HG02943 (cell line): ENCODE data around the gene PCSK5.
"Not testable (repeated sequence)": the region's sequence is repeated elsewhere in the genome, so short reads cannot be mapped to it uniquely, and the experiment has no call there.

ENCODE experiments used
- ATAC-seq: cut with Tn5 transposase; IDR thresholded peaks from one replicate; pipeline ENCODE4 v1.9.1; 2021; ENCODE audit warnings: mild to moderate bottlenecking, low read depth, moderate library complexity; ENCODE audit not compliant: unreplicated experiment

Gene PCSK5

DNA sequence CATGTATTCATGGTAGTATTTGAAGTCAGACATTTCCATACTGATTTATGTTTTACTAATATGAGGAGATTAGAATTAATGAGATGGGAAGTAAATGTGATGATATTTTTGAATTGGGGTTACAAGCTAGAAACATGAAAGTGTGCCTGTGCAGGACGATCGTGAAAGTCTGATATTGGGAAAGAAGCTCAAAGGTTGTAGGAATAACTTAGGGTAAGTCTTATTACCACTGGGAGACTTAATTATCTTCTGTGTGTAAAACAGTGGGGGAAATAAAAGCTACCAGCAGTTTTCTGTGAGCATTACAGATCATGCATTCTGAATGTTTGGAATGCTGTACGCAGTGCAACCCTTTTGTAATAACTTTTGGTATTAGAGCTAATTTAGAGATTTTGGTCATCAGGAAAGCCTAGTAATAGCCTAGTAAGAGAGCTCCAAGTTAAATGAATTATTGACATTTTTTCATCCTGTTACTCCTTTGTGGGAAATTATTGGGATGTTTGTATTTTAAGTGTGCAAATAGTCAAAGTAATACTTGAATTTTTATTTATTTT is 153.9 kb downstream of the PCSK5 start:
- ATAC-seq = no peak

DNA sequence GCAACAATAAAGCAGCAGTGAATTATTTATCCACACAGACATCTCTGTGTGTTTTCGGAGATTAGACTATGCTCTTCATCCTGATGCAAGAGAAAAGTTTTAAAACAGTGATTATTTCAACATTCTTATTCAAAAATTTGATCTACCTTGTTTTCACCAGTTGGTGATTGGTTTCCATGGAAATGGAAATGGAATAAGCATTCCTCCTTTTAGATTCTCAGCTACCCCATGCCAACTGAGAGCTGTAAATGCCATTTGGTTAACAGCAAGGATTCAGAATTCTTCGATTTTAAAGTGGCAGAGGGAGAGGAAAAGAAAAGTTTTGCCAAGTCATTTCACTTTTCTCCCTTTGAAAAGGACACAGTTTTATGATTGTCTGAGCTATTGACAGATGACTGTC is 154.7 kb downstream of the PCSK5 start:
- ATAC-seq = no peak

DNA sequence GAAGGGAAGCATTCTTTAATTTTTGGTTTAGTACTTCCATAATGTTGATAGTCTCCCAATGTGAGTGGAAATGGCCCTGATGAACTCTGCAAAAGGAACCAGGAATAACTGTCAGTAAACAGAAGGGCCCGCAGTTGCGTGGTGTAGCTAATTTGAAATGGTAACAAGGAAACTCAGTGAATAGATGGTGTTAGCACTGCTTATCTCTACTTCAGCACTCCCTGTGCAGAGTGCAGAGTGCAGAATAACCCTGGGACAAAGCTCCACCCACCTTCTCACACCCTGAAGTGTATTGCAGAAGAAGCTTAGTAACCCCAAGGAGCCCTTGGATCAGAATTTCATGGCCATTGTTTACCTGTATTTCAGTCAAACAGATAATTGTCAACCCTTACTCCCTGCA is 158.9 kb downstream of the PCSK5 start:
- no peak for ATAC-seq

DNA sequence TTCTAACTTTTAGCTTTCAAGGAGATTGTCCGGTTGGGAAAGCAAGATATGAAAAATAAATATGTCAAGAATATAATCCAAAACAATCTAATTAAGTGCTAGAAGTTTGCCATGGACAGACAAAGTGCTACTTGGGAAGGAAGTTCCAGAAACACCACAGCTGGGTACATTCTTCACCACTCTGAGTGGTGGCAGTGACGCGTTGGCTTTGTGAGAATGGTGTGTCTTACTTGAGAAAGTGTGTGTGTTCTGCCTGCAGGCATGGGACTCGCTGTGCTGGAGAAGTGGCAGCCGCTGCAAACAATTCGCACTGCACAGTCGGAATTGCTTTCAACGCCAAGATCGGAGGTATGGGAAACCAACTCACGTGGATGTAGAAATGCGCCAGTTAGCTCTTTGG is 177.2 kb downstream of the PCSK5 start:
- no peak for ATAC-seq

DNA sequence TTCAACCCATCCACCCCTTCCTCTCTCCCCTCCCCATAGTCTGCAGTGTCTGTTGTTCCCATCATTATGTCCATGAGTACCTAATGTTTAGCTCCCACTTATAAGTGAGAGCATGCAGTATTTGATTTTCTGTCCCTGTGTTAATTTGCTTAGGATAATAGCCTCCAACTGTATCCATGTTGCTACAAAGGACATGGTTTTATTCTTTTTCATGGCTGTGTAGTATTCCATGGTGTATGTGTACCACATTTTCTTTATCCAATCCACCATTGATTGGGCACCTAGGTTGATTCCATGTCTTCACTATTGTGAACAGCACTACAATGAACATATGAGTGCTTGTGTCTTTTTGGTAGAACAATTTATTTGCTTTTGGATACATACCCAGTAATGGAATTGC is 187.1 kb downstream of the PCSK5 start:
- no peak for ATAC-seq

DNA sequence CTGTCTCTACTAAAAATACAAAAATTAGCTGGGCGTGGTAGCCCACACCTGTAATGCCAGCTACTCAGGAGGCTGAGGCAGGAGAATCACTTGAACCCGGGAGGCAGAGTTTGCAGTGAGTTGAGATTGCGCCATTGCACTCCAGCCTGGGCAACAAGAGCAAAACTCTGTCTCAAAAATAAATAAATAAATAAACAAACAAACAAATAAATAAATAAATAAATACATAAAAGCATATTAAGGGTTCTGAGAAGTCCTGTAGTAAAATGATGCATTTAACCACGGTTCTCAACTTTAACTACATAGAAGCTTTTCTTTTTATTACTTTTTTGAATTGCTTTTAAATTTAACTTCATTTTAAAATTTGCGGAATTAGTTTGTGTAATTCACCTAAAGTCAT is 190.8 kb downstream of the PCSK5 start:
- not testable (repeated sequence) for ATAC-seq

DNA sequence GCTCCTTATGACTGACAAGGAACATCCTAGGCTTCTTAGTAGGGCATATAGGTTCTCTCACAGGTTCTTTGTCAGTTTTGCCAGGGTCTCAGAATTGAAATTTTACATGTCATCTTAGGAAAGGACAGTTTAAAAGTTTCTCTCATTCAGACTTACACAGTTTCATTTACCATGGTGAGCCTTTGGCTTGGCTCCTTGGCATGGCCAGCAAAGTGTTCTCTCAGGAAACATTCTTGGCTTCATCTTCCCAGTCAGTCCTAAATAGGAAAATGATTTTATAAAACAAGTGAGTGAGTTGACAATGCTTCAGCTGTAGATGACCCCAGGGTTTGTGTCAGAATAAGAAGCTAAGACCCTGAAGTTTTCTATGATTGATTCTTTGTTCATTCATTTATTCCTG is 191.6 kb downstream of the PCSK5 start:
- no peak for ATAC-seq

DNA sequence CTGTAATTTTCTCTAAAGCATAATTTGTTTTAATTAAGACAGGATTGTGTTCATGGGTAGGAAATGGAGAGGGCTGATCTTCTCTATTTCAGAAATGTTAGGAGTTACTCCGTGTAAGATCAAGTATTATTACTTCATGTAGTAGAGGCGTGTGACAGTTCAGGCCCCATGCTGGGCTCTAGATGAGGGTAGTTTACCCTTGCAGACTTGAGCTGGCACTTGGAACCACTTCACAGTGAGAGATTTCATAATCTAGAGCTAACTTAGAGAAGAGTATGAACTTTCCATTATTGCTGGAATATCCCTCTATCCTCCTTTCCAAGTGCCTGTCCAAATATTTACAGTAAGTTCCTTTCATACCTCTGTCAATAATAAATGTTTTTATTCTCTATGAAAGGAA is 195.1 kb downstream of the PCSK5 start:
- no peak for ATAC-seq

DNA sequence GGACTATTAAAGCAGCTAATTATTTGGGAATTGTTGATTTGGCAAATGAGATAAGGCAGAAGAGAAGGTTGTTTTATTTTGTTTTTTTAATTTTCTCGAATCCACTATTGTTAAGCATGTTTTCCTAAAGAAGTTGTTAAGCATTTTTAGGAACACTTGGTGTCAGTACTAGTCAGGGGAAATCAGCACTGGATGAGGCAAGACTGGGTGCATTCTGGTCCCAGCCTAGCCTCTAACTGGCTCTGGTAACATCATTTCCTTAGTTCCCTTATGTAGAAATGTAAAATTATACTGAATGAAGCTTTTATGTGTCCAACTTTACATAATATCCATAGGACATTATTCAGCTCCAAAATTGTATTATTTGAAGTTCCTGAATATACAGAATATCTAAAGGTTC is 196.1 kb downstream of the PCSK5 start:
- ATAC-seq = no peak

DNA sequence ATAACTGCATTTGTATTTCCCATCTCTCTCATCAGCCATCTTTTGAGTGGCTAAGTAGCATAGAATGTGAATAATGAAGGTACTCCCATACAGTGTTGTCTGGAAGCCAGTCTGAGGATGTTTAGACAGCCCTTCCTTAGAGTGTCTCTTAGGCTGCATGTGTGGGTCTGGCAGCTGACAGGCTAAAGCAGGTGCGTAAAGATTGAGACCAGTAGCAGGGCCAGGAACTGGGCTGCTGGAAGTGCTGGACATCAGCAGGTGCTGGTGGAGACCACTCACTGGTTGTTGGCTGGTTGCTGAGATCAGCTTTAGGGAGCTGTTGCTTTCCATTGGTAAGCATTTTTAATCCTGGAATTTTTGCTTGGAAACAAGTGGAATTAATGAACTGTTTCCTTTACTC is 197.5 kb downstream of the PCSK5 start:
- no peak for ATAC-seq

DNA sequence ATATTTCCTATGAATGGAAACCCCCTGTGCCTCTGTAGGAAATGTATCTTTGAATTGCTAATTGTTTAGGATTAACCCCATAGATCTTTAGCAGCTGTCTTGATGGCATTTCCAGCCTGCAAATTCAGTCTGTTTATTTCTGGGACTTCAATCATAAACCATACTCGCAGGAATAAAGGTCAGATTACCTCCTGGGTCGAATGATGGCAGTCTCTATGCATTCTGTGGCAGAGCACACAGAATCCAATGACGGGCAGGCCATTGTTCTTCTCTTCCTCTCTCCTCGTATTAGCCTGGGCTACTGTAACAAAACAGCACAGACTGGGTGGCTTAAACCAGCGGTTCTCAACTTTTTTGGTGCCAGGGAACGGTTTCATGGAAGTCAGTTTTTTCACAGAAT is 199.9 kb downstream of the PCSK5 start:
- ATAC-seq = no peak

DNA sequence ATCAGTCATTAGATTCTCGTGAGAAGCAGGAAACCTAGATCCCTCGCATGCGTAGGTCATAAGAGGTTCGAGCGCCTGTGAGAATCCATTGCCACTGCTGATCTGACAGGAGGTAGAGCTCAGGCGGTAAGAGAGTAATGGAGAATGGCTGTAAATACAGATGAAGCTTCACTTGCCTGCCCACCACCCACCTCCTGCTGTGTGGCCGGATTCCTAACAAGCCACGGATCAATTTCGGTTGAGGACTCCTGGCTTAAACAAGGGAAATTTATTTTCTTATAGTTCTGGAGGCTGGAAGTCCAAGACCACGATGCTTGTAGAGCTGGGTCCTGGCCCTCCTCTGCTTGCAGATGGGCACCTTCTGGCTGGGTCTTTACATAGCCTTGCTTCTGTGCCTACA is 200.4 kb downstream of the PCSK5 start:
- ATAC-seq = no peak

DNA sequence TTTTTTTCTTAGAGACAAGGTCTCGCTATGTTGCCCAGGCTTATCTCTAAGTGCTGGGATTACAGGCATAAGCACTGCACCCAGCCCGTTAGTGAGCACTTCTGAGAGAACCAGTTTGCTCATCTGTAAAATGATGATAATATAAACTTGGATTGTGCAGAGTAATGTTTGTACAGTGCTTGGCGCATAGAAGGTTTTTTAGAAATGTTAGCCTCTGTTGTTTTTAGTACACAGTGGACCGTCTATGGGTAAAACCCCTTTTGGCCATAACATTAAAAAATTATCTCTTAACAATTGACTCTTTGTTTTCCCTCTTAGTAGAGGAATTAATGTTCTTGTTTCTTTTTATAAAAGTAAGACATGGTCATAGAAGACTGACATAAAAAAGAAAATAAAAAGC is 202.1 kb downstream of the PCSK5 start:
- no peak for ATAC-seq

DNA sequence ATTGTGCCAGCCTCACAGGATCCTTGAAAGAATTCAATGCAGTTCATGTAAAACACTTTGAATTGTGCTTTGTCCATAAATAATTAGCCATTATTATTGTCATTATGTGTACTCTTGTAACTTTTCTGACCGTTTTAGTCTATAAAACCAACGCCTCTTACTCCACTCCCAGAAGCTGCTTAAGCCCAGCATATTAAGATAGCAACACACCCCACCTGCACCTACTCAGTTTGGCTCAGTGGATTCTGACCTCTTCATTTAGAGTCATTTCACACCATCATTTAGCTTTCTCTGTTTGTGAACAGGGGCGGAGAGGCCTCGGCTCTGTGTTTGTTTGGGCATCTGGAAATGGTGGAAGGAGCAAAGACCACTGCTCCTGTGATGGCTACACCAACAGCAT is 205.1 kb downstream of the PCSK5 start:
- ATAC-seq = no peak

DNA sequence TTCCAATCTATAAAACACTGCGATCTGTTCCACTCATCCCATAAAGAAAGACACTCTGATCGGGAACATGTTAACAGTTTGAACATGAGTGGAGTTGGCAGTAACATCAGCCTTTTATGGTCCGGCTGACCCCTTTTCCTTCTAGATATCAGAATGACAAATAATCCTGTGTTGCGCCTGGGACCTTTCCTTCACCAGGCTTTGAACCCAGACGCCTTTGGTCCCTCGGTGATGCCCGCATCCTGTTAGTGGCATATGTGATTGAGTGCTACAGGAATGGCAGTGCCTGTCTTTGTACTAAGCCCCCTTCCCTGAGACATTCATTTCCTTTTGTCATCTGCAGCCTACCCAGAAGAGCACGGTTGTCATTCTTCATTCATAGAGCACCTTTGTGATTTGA is 209.0 kb downstream of the PCSK5 start:
- no peak for ATAC-seq

DNA sequence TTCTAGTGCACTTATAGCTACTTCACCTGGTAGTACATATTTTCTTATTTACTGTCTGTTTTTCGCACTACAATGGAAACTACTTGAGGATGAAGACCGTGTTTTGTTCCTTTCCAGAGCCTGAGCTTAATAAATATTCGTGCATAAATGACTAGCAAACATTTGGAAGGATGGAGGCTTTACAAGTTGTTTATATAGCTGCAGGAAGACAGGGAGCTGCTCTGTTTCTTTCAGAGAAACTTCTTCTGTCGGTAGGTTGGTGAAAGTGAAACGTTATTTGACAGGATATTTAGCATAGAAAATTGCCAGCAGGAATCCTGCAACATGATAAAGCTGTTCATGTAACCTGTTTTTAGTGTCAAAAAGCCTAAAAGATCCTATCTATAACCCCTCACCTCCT is 210.6 kb downstream of the PCSK5 start:
- no peak for ATAC-seq

DNA sequence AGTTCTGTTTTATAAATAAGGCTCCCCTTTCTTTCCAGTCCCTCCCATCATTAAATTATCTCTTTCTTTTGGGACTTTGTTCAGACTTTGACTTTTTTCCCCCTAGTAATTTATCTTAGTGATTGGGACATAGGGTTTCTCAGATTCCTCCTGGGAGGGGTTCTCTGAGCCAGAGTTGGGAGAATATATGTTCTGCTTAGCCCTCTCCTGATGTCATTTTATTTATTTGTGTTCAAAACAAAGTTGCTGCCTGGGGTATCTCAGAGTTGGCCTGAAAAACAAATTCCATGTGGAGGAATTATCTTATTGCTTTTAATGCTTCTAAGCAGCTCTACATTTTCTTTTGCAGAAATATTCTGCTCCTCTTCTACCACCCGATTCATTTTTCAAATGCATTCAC is 211.0 kb downstream of the PCSK5 start:
- no peak for ATAC-seq

DNA sequence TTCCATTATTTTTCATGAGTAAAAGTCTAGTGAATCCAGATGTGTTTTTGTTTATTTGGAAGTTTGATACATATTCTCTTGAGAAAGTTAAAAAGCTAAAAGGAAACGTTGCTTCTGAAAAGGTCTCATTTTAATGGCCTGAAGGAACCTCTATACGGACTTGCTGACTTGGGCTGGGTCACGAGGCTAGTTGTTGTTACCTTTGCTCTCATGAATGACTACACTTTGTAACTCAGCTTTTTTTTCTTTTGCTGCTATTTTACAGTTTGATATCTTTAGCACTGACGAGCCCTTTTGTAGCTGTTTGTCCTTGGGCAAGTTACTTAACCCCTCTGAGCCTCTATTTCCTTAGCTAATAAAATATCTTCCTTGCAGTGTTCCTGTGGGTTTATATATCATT is 211.5 kb downstream of the PCSK5 start:
- ATAC-seq = no peak

DNA sequence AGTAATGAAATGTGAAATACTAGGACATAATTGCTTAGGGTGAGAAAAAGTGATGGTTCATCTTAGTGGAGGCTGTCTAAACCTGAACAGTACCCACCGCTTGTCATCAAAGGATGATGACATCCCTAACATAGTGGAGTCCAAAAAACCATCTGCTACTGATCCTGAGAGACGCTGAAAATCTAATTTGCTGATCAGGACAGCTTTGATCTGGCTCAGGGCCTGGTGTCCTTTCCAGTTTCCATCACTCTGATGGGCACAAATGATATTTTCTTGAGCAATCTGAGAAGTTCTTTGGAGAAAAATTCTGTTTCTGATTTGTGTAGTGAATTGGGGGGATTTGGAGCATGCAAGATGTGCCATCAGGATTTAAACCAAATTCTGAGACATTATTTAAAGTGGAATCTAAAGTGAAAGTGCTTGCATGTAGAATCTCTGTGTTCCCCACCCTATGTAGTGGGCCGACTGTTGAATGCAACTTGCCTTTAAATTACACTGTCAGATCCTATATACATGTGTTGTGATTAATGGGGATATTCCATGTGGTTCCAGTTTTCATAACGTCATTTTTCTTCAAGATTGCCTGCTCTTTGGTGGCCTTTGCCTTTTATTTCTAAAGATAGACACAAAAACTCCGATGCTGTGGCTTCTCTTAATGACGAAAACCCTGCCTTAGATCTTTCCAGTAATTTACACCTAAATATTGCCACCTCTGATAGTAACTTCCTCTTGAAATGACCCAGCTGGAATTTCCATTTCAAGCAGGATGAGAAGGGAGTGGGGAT is 213.2 kb downstream of the PCSK5 start:
- ATAC-seq = no peak

DNA sequence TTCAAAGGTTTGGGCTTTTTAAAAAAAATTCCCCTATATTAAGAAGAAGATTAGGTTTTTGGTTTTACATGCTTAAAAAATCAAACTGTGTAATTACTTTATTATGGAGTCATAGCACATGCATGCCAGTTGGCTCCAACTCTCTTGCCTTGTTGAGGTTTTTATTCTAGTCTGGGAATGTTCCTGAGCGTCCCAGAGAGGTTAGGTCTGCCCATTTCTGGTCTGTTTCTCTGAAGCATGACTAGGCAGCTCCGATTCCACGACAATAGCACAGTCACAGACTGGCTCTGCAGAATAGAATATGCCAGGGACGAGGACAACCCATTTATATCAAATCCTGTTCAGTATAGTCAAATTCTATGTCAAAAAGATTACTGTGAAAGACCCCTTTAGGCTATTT is 217.0 kb downstream of the PCSK5 start:
- no peak for ATAC-seq

DNA sequence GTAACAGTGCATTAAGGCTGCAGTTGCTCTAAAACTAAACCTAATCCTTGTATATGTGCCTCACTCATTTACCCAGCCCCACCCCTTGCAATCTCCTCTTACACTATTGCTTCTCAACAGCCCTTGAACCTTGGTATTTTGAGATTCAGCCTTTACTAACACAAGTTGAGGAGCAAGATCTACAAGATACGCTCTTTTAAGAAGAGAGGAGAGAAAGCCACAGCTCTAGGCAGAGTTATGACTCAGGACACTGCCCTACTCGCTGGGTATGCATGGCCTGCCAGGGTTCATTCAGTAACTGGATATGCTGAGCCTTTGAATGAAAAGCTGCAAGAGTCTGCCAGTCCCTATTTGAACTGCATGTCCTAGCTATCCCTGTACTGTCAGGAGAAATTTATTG is 219.5 kb downstream of the PCSK5 start:
- ATAC-seq = no peak

DNA sequence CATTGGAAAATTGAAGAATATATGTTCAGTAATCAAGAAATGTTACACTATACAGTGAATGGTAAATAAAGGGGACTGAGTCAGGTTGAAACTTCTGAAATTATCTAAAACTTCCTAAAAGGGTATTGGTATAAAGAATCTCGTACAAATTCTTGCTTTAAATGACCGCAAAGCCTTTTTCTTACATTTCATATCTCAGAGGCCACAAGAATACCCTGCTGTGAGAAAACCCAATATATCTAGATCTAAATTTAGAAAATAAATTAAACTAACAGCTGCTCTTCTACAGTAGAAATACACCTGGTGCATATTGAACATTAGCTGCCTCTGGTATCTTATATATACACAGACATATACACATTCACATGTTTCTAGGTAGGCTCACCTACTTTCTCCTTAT is 221.7 kb downstream of the PCSK5 start:
- no peak for ATAC-seq

DNA sequence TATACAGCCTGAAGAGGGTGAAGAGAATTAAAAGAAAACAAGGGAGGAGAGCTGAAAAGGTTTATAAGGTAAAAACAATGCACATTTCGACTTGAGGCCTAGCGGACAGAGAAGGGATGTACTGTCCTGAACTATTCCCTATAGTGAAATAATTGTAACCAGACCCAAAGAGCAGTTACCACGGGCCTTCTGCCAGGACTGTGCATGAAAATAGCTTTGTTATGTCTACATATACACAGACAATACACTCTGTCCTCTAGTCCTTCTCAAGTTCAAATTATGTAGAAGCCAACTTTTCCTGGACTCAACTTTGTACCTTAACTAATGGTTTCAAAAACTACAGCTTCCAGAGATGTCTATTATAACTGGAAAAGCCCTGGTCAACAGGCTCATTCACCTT is 223.7 kb downstream of the PCSK5 start:
- no peak for ATAC-seq
